ENCODE measurements around the gene HELZ.

DNA sequence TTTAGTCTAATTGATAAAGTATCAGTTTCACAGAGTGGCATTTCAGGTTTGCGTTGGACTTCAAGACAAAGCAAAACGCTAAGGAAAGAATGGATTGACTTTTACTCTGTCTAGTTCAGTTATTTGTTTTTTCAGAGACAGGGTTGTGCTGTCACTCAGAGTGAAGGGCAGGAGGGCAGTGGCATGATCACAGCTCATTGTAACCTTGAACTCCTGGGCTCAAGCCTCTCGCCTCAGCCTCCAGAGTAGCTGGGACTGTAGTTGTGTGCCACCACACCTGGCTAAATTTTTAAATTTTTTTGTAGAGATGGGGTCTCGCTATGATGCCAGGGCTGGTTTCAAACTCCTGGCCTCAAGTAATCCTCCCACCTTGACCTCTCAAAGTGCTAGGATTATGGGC lies 114.2 kb downstream of the HELZ start:
- TF ChIP-seq, protein P1, sequence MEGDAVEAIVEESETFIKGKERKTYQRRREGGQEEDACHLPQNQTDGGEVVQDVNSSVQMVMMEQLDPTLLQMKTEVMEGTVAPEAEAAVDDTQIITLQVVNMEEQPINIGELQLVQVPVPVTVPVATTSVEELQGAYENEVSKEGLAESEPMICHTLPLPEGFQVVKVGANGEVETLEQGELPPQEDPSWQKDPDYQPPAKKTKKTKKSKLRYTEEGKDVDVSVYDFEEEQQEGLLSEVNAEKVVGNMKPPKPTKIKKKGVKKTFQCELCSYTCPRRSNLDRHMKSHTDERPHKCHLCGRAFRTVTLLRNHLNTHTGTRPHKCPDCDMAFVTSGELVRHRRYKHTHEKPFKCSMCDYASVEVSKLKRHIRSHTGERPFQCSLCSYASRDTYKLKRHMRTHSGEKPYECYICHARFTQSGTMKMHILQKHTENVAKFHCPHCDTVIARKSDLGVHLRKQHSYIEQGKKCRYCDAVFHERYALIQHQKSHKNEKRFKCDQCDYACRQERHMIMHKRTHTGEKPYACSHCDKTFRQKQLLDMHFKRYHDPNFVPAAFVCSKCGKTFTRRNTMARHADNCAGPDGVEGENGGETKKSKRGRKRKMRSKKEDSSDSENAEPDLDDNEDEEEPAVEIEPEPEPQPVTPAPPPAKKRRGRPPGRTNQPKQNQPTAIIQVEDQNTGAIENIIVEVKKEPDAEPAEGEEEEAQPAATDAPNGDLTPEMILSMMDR (IDR thresholded peaks at IDR 0.05 in 8 of 11, conservative IDR thresholded peaks at IDR 0.05 in 3 of 11): no peak
- no peak for TF ChIP-seq POLR2A (IDR thresholded peaks at IDR 0.05)
- no peak for TF ChIP-seq POLR2AphosphoS5 (IDR thresholded peaks at IDR 0.05)
